Measurements from ENCODE around the gene ATP13A3.

Gene ATP13A3

GRCh38 chr3:194474675-194475074, 12.1 kb downstream of the ATP13A3 start:
- TF ChIP-seq, protein P1, sequence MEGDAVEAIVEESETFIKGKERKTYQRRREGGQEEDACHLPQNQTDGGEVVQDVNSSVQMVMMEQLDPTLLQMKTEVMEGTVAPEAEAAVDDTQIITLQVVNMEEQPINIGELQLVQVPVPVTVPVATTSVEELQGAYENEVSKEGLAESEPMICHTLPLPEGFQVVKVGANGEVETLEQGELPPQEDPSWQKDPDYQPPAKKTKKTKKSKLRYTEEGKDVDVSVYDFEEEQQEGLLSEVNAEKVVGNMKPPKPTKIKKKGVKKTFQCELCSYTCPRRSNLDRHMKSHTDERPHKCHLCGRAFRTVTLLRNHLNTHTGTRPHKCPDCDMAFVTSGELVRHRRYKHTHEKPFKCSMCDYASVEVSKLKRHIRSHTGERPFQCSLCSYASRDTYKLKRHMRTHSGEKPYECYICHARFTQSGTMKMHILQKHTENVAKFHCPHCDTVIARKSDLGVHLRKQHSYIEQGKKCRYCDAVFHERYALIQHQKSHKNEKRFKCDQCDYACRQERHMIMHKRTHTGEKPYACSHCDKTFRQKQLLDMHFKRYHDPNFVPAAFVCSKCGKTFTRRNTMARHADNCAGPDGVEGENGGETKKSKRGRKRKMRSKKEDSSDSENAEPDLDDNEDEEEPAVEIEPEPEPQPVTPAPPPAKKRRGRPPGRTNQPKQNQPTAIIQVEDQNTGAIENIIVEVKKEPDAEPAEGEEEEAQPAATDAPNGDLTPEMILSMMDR (IDR thresholded peaks at IDR 0.05), result no peak

- TF ChIP-seq, protein P1 (IDR thresholded peaks at IDR 0.05), result peak; percentile 100
These were observed 14.4 kb downstream of the ATP13A3 start for GRCh38 chr3:194472290-194472920.

DNA sequence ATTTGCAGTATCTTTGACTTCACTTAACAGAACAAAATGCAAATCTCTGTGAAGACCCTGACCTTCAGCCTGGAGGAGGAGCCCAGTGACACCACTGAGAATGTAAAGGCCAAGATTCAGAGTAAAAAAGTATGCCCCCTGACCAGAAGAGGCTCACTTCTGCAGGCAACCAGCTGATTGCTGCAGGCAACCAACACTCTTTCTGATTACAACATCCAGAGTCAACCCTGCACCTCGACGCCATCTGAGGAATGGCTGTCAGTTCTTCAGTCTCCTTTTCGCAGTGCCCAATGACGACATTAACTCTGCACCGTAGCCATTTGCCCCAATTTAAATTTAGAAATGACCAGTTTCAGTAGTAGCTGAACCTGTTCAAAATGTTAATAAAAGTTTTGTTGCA, 14.9 kb downstream of the ATP13A3 start:
- TF ChIP-seq, protein P1 (IDR thresholded peaks at IDR 0.05), result no peak

DNA sequence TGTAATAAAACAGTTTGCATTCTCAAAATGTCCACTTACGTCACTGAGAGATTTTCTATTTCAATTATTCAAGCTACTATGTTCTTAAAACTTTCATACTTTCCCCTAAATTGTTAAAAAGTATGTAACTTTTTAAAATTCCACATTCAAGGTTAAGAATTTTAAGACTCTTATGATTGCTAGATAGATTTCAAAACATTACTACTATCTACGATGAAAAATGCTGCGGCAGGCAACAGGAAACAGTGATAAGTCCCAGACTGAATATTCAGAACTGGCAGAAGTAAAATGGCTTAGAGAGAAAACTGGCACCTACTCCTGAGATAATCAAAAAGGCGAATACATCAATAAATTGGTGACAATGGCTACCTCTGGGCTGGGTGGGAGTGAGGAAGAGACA, 16.2 kb downstream of the ATP13A3 start:
- TF ChIP-seq, protein P1 (IDR thresholded peaks at IDR 0.05), result no peak

- TF ChIP-seq, protein P1 (IDR thresholded peaks at IDR 0.05), result no peak
These were observed 16.8 kb downstream of the ATP13A3 start for GRCh38 chr3:194469977-194470376.

- TF ChIP-seq, protein P1 (IDR thresholded peaks at IDR 0.05), result no peak
These were observed 18.7 kb downstream of the ATP13A3 start for GRCh38 chr3:194468086-194468485.

DNA sequence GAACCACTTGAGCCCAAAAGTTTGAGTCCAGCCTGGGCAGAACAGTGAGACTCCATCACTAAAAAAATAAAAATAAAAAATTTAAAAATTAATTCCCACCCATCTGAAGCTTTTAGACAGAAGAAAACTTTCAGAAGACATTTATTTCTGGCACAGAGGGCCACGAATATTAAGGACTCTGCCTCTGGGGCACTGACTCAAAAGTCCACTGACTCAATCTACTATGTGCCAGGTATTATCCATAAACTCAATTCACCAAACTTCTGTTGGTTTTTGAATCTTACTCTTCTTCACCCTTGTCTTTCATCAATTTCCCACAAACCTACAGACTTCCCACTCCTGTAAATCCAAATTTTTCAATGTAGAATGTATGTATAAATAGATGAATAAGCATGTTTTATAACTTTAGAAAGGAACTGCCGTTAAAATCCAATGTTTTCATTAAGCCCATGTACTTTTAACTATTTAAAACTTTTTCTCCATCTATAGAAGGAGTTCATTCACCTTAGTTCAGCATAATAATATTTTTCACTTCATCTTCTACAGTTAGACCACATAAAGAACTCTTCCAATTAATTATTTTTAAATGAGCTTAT, 19.9 kb downstream of the ATP13A3 start:
- TF ChIP-seq, protein P1 (IDR thresholded peaks at IDR 0.05), result no peak

All from LNCAP (cell line).